HG02759 (cell line): ENCODE measurements around the gene CMTM4.
"Not testable (repeated sequence)": the region's sequence is repeated elsewhere in the genome, so short reads cannot be mapped to it uniquely, and the experiment has no call there.

ENCODE experiments used
- ATAC-seq: cut with Tn5 transposase; IDR thresholded peaks from one replicate; pipeline ENCODE4 v1.9.1; 2021; ENCODE audit warnings: mild to moderate bottlenecking, moderate library complexity; ENCODE audit not compliant: unreplicated experiment

Gene CMTM4

DNA sequence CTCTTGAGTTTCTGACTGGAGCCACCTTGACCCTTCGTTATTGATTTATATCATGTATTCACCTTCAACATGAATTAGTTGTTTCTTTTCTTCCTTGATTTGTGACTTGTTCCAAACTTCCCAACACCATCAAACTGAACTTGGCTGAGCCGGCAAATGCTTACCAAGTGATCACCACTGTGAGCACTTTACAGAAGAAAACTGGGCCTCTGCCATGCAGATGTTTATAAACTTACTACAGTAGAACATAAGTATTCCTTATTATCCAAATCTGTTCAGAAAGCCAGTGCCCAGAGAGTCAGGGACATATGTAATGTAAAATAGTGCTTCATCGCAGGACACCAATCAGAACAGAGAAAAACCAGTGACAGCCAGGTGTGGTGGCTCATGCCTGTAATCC, 19.9 kb downstream of the CMTM4 start:
- no peak for ATAC-seq

DNA sequence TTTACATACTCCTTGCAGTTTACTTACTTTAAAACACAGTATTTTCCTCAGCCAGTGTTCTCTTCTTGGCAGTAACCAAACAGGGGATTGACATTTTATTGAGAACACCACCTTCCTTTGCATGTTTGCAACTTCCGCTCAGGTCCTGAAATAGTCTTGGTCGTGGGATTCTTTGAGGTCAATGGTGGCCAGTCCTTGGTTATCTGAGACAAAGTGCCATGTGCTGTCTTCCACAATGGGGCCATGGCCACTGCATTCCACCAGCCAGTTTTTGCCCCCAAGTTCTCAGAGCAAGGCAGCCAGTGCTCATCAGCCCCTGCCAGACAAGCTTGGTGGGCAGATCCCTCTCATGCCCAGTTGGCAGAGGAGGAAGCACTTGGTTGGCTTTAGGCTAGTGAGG, 22.9 kb downstream of the CMTM4 start:
- no peak for ATAC-seq

- ATAC-seq: no peak
Measured at GRCh38 chr16:66670691-66671388, 25.7 kb downstream of the CMTM4 start.

DNA sequence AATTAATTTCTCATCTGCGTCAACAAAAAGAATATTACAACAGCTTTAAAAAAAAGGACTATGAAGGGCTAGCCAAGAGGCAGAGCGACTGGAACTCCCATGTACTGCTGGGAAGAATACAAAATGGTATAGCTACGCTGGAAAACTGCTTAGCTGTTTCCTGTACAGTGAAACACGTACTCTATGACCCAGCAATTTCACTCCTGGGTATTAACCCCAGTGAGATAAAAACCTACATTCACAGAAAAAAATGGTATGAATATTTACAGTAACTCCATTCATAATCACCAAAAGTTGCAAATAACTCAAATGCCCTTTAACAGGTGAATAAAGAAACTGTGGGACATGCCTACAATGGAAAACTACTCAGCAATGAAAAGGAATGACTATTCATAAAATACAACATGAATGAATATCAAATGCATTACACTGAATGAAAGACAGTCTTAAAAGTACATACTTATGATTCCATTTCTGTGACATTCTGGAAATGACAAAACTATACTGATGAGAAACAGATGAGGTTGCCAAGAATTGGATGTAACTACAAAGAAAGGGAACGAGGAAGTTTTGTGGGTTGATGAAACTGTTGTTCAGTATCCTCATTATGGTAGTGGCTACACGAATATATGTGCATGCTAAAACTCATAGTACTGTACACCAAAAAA, 27.6 kb downstream of the CMTM4 start:
- ATAC-seq: no peak

DNA sequence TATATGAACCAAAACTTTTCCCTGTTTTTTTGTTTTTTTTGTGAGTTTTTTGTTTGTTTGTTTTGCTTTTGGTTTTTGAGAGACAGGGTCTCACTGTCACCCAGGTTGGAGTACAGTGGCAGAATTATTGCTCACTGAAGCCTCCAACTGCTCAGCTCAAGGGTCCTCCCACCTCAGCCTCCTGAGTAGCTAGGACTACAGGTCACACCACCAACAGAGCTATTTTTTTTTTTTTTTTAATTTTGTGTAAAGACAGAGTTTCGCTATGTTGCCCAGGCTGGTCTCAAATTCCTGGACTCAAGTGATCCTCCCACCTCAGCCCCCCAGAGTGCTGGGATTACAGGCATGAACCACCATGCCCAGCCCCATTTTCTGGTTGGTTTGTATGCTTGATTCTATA, 28.6 kb downstream of the CMTM4 start:
- ATAC-seq: no peak

DNA sequence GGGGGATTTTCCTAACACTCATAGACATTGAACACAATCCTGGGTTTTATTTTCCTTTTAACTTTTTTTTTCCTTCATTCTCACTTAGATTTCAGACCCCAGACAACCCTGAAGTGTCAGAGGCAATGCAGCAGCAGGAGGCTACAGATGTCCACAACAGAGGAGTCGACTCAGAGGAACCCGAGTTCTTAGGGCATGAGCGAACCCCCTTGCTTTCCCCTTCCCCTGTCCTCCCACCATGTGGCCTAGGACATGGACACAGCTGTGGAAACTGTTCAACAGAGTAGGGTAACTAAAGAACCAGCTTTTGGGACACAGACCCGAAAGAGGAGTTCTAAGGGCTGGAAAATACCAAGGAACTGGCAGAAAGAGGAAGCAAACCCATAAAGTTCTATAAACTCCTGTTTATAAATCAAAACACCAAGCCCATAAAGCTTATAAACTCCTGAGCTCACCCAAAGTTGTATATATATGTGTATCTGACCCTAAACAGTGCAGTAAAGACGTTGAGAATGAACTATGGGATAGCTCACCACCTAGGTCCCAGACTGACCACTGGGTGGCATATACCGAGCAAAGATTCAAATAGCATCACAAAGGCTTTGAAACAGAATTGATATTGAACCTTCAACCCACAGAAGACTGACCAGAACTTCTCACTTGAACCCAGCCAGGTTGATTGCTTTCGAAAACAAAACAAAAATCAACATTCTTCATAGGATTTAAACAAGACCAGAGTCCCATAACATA, 33.9 kb downstream of the CMTM4 start:
- ATAC-seq: no peak

DNA sequence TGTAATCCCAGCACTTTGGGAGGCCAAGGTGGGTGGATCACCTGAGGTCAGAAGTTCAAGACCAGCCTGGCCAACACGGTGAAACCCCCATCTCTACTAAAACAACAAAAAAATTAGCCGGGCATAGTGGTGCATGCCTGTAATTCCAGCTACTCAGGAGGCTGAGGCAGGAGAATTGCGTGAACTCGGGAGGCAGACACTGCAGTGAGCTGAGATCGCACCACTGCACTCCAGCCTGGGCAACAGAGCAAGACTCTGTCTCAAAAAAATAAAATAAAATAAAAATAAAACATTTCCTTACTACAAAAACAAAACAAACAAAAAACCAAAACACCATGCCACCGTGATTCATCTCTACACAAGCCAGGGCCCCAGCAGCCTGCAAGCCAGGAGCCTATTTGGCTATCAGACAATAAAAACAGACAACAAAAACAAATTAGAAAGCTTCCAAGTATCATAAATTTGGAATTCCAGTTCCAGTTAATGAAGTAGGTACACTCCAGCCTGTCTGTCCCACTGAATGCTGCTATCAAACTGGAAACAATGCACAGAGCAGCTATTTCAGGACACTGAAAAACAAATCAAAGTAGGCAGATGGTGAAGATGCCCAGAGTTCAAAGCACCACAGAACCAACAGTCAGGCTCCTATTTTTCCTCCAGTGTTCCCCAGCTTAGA, 34.7 kb downstream of the CMTM4 start:
- ATAC-seq: not testable (repeated sequence)

DNA sequence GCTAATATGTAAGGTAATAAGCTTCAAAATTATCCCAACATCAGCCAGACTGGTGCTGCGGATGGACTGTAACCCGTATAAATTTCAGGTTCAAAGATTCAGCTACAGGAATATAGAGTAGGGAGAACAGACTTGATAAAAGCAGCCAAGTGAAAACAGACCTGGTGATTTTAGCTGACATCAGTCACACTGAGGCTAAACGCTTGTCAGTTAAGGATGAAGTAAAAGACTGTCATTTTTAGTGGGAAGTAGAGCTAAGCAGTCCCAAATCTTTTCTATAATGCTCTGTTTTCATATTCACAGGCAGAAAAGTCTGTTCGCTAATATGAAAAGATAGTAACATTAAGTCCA, 35.4 kb downstream of the CMTM4 start:
- no peak for ATAC-seq

DNA sequence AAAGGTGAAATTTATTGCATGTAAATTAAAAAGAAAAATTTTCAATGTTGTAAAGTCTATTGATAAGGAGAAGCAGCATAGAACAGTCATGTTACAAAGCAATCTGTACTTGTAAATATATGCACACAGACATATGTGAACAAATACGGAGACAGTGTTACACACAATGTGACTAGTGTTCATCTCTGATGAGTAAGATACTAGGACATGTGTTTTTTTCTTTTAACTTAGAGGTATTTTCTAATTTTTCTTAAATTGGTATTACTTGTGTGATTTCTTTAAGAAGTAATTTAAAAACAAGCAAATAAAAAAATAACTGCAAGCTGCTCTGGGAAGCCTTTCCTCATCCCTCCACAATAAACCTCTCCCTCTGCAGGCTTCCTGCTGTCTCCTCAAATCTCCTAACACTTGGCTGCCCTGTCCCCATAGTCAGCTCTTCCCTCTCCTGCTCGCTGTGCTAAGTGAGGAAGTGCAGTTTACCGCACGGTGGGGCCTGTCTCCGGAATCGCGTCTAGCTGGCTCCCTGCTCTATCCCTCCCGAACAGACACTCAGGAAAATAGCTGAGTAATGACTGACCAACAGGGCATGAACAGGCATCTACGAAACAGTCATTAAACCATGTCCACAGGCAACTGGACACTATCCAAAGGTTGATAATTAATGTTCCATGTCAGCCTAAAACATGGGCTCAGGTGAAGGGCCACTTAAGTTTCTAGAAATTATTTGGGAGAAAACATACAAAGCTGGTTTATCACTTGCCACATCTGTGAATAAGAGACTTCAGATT, 35.9 kb downstream of the CMTM4 start:
- no peak for ATAC-seq

GRCh38 chr16:66658860-66659190, 37.7 kb downstream of the CMTM4 start:
- ATAC-seq: no peak

GRCh38 chr16:66658143-66658859, 38.2 kb downstream of the CMTM4 start:
- no peak for ATAC-seq

DNA sequence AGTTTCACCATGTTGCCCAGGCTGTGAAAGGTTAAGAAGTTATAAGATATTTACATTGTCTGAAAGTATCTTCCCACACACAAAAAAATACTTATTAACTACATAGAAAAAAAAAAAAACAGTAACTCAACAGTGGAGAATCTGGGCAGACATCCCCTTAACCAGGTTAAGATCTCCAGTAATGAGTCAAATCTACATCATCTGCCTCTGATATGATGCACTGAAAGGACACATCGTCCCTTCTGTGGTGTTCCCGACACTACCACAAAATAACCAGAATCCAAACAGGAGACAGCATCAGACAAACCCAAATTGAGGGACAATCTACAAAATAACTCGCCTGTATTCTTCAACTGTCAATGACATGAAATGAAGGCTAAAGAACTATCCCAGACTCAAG, 40.0 kb downstream of the CMTM4 start:
- no peak for ATAC-seq

- no peak for ATAC-seq
Measured at GRCh38 chr16:66653581-66654350, 42.8 kb downstream of the CMTM4 start.

DNA sequence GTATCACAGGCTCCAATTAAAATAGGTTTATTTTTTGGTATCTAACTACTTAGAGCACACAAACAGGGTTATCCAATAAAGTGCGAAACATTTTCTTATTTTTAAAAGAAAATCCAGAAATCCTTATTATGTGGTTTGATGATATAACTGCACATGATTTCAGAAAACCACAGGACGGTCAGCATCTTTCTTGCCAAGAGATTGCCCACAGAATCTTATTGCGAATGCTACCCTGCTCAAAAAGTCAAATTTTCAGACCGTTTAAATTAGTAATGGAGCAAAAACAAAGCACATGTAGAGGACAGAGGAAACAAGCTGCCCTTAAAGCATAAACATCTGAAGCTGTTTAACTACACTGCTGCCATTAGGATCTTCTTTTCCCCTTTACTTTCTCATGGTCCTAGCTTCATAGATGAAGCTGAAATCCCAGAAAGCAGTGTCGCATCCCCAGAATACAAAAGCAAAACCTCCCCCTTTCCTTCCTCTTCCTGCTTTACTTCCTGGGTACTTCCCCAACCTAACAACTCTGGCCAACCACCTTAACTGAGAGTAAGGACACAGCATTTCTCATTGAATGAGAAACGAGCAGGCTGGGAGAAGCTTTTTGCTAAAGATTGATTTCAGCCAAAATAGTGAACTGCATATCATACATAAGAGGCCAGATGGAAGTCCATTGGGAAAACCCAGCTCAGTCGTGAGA, 43.7 kb downstream of the CMTM4 start:
- no peak for ATAC-seq

DNA sequence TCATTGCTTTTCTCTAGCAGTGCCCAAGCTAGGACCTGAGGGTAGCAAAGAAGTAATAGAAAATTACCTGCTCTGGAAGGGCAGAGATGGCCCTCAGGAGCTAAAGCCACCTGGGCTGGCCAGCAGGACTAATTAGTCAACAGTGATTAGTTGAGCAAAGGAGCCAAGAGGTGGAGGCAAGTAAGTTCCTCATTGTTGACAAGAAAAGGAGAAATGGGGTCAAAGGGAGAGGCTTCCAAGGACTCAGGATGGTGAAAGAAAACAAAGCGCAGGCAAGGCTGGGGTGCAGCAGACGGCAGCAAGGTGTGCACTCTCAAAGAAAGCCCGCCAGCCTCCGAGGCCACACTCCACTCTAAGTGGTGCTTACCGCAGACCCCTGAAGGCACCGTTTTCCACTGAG, 44.6 kb downstream of the CMTM4 start:
- ATAC-seq: no peak

GRCh38 chr16:66651474-66651765, 45.1 kb downstream of the CMTM4 start:
- no peak for ATAC-seq

DNA sequence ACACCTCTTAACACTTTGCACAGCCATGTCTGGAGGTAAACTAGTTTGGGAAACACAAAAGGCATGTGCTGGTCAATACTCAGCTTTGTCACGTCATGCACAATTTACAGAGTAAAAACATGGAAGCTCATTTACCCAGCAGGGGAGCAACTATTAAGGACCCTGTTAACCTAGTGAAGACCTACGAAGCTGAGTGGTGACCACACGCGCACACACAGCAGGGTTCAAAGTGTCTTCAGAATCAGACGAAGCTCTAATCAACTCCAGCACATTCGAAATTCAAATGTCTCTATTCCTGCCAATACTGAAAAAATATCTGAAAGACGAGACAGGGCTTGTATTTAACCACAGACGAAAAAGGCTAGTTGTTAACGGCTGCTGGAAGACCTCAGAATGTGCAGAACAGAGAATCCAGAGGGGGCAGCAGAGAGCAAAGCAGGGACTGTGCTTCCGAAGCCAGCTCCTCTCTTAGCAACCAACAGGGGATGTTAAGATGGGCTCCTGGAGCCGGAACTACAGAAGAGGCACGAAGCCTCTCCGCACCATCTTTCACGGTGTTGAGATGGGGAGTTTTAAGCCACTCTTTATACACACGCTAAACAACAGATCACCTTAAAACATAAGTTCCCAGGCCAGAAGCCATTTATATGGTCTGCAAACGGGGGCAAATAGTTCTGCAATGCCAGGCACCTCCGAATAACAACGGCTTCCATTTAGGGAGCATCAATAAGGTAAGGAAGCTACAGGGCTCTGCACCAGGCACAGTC, 45.7 kb downstream of the CMTM4 start:
- ATAC-seq: peak; percentile 92

- ATAC-seq: no peak
Measured at GRCh38 chr16:66649636-66650205, 46.8 kb downstream of the CMTM4 start.
